Stimulated activated naive CD4-positive, alpha-beta T cell treated with Interleukin-2 at 50 U/mL for 16 hours (primary cell): Measurements from ENCODE around the gene GJA1.

Experiments
- DNase-seq: peaks from one replicate; lab custom pipeline; 2025; lab: John Stamatoyannopoulos, UW

The GJA1 gene

GRCh38 chr6:121482751-121483150, 47.3 kb downstream of the GJA1 start:
- DNase-seq = no peak

- no peak for DNase-seq
Measured at GRCh38 chr6:121485359-121485811, 49.9 kb downstream of the GJA1 start.

- DNase-seq = no peak
Measured at GRCh38 chr6:121491576-121491975, 56.1 kb downstream of the GJA1 start.

- no peak for DNase-seq
Measured at GRCh38 chr6:121492536-121492935, 57.1 kb downstream of the GJA1 start.

- no peak for DNase-seq
Measured at GRCh38 chr6:121497970-121498375, 62.5 kb downstream of the GJA1 start.

GRCh38 chr6:121498481-121499276, 63.2 kb downstream of the GJA1 start:
- DNase-seq = no peak
